ENCODE measurements around the gene GPR39.

DNA sequence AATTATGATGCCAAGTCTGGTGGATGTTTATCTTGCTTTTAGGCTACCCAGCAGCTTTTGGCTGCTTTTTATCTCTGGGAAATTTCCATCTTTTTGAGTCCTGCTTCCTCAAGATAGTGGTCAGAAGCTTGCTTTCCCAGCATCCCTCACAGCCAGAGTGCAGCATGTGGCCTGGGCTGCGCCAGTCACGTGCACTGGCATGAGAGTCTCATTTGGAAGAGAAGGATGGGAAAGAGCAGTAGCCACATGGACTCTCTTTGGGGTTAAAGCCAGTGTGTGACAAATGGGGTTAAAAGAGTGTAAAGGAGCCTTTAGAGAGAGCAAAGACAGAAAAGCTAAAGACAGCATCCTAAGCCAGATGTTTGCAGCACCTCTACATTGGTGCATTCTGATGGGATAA is 12.7 kb downstream of the GPR39 start:
- TF ChIP-seq, protein P1, sequence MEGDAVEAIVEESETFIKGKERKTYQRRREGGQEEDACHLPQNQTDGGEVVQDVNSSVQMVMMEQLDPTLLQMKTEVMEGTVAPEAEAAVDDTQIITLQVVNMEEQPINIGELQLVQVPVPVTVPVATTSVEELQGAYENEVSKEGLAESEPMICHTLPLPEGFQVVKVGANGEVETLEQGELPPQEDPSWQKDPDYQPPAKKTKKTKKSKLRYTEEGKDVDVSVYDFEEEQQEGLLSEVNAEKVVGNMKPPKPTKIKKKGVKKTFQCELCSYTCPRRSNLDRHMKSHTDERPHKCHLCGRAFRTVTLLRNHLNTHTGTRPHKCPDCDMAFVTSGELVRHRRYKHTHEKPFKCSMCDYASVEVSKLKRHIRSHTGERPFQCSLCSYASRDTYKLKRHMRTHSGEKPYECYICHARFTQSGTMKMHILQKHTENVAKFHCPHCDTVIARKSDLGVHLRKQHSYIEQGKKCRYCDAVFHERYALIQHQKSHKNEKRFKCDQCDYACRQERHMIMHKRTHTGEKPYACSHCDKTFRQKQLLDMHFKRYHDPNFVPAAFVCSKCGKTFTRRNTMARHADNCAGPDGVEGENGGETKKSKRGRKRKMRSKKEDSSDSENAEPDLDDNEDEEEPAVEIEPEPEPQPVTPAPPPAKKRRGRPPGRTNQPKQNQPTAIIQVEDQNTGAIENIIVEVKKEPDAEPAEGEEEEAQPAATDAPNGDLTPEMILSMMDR (conservative IDR thresholded peaks at IDR 0.05; ENCODE audit: low read depth, low read length) = no peak
- no peak for TF ChIP-seq EZH2 (IDR thresholded peaks at IDR 0.05; ENCODE audit: low read length, unreplicated experiment)

All from PC-3 (cell line).